Calu3 (cell line): ENCODE measurements around the gene NR4A3. TPM values are rescaled to one million over a fixed set of nuclear protein-coding genes. Genes with fewer than 3 reads are reported as not detected.

Experiments
- BruUV-seq: library from RNA; stranded (reverse); fragments of 400-500 nt; replicated peaks from 2 replicates; lab custom pipeline; 2021; lab: Mats Ljungman, UMichigan
- CTCF ChIA-PET: fragments of 300-600 bp; sonication (Branson Sonifier 250); formaldehyde crosslinking; loops from one replicate; lab custom pipeline; 2022; ENCODE audit warnings: antibody characterized with exemption; lab: Charles Lee
- DNase-seq: peaks from one replicate; pipeline ENCODE4 v3.0.0; 2022
- H3K27ac Mint-ChIP-seq: one replicate; pipeline ENCODE4 v1.8.0; 2022; ENCODE audit warnings: mixed read lengths; ENCODE audit not compliant: unreplicated experiment
- H3K27me3 Mint-ChIP-seq: one replicate; pipeline ENCODE4 v1.8.0; 2022; ENCODE audit warnings: mixed read lengths; ENCODE audit not compliant: unreplicated experiment
- H3K36me3 Mint-ChIP-seq: one replicate; pipeline ENCODE4 v1.8.0; 2022; ENCODE audit warnings: mild to moderate bottlenecking, moderate library complexity, mixed read lengths; ENCODE audit not compliant: insufficient read depth, unreplicated experiment
- H3K4me1 Mint-ChIP-seq: one replicate; pipeline ENCODE4 v1.8.0; 2022; ENCODE audit warnings: mild to moderate bottlenecking, low read depth, mixed read lengths; ENCODE audit not compliant: unreplicated experiment
- H3K4me3 Mint-ChIP-seq: one replicate; pipeline ENCODE4 v1.8.0; 2022; ENCODE audit warnings: mild to moderate bottlenecking, low read depth, moderate library complexity, mixed read lengths; ENCODE audit not compliant: unreplicated experiment
- H3K9me3 Mint-ChIP-seq: one replicate; pipeline ENCODE4 v1.8.0; 2022; ENCODE audit warnings: low read depth, mixed read lengths; ENCODE audit not compliant: unreplicated experiment
- intact Hi-C: fragments of 100-400 bp; cut with micrococcal nuclease; formaldehyde crosslinking; loops from one replicate; pipeline ENCODE4 v1.10.0; 2022; ENCODE audit not compliant: unreplicated experiment
- total RNA-seq: library from RNA; stranded (reverse); gene quantifications from 2 replicates; pipeline ENCODE4 v1.2.3, GENCODE V29; 2022
- TF ChIP-seq, protein P1 (sequence below): fragments of 200-600 bp; IDR thresholded peaks from one replicate; pipeline ENCODE4 v1.8.0; 2022; ENCODE audit warnings: antibody characterized with exemption; ENCODE audit not compliant: unreplicated experiment

Gene NR4A3
- total RNA-seq, 1 experiment from 2014 or later = 0.21 TPM

DNA sequence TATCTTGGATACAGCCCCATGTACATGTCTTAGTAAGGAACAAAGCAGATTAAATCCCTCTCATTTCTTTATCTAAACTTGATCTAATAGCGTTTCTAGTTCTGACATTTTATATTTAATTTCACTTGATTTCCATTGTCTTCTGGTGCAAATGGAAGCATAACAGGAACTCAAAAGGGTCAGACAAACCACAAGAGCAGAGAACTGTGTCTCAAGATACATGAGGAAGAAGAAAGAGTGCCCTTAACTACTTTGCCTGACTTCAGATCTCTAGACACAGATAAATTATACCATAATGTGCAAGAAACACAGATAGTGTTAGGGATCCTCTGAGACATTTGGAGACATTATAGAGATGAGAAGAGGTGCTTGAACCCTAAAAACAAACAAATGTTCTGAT lies 64.1 kb downstream of the NR4A3 start:
- Mint-ChIP-seq H3K9me3 (no peaks in the 10 kb centered on the region), H3K36me3 (no peaks in the 10 kb centered on the region), H3K4me3 (no peak overlapping the region), H3K27ac (no peak overlapping the region), H3K4me1 (no peaks in the 10 kb centered on the region), H3K27me3 (no peaks in the 10 kb centered on the region)
- intact Hi-C loops = no loop called here
- CTCF ChIA-PET = no interaction called here
- no TSS peak for BruUV-seq
- DNase-seq = no peak
- TF ChIP-seq, protein P1, sequence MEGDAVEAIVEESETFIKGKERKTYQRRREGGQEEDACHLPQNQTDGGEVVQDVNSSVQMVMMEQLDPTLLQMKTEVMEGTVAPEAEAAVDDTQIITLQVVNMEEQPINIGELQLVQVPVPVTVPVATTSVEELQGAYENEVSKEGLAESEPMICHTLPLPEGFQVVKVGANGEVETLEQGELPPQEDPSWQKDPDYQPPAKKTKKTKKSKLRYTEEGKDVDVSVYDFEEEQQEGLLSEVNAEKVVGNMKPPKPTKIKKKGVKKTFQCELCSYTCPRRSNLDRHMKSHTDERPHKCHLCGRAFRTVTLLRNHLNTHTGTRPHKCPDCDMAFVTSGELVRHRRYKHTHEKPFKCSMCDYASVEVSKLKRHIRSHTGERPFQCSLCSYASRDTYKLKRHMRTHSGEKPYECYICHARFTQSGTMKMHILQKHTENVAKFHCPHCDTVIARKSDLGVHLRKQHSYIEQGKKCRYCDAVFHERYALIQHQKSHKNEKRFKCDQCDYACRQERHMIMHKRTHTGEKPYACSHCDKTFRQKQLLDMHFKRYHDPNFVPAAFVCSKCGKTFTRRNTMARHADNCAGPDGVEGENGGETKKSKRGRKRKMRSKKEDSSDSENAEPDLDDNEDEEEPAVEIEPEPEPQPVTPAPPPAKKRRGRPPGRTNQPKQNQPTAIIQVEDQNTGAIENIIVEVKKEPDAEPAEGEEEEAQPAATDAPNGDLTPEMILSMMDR = no peak

DNA sequence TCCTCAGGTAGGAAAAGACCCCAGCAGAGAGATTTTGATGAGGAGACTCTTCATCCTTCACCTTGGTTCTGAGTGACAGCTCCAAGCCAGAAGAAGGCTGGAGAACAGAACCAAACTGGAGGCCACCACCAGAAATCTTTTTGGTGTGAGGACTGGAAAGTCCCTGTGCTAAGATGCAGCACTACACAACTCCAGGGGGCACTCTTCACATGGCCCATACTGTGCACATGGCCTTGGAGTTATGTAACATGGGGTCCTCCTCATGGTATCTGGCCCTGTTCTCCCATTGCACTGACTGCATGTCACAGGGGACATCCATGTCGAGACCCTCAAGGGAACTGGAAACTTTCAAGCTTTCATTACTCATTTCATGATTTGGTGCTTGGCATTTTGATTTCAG lies 67.4 kb downstream of the NR4A3 start:
- H3K4me1 Mint-ChIP-seq = no peaks in the 10 kb centered on the region
- H3K27ac Mint-ChIP-seq = no peak overlapping the region
- no peaks in the 10 kb centered on the region for H3K27me3 Mint-ChIP-seq
- TF ChIP-seq, protein P1 = no peak
- no peak overlapping the region for H3K4me3 Mint-ChIP-seq
- CTCF ChIA-PET = no interaction called here
- DNase-seq = no peak
- no TSS peak for BruUV-seq
- H3K9me3 Mint-ChIP-seq = no peaks in the 10 kb centered on the region
- intact Hi-C loops = no loop called here
- no peaks in the 10 kb centered on the region for H3K36me3 Mint-ChIP-seq

DNA sequence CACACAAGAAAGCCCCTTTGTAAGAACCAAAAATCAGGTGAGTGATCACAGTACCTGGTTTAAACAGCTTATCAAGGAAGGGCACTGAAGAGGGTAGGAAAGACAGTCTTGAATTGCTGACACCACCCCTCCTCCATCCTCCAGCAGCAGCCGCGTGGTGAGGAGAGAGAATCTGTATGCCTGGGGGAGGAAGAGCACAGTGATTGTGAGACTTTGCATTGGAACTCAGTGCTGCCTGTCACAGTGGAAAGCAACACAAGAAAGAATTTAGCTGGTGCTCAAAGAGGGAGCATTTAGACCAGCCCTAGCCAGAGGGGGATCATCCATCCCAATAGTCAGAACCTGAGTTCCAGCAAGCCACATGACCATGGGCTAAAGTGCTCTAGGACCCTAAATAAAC lies 73.1 kb downstream of the NR4A3 start:
- CTCF ChIA-PET = no interaction called here
- BruUV-seq = no TSS peak
- Mint-ChIP-seq H3K4me3 (no peak overlapping the region), H3K27ac (no peak overlapping the region), H3K27me3 (peaks cover 8% of the 10 kb centered on the region), H3K36me3 (no peaks in the 10 kb centered on the region), H3K9me3 (no peaks in the 10 kb centered on the region), H3K4me1 (no peaks in the 10 kb centered on the region)
- TF ChIP-seq, protein P1 = no peak
- no peak for DNase-seq
- intact Hi-C loops = no loop called here

GRCh38 chr9:99895510-99895909 lies 73.8 kb downstream of the NR4A3 start:
- no TSS peak for BruUV-seq
- CTCF ChIA-PET = no interaction called here
- peaks cover 8% of the 10 kb centered on the region for H3K27me3 Mint-ChIP-seq

More at GRCh38 chr9:99895510-99895909, 73.8 kb downstream of the NR4A3 start:
- TF ChIP-seq, protein P1 = no peak
- intact Hi-C loops = no loop called here
- H3K36me3 Mint-ChIP-seq = no peaks in the 10 kb centered on the region
- no peak for DNase-seq
- H3K4me1 Mint-ChIP-seq = no peaks in the 10 kb centered on the region
- H3K9me3 Mint-ChIP-seq = no peaks in the 10 kb centered on the region
- H3K27ac Mint-ChIP-seq = no peak overlapping the region
- no peak overlapping the region for H3K4me3 Mint-ChIP-seq
